ENCODE measurements around the gene CNR2.

The CNR2 gene

GRCh38 chr1:23895993-23896392, 17.2 kb downstream of the CNR2 start:
- ATAC-seq (ENCODE audit: low read depth), result no peak

GRCh38 chr1:23895082-23895481, 18.1 kb downstream of the CNR2 start:
- Histone ChIP-seq H3K4me1 (ENCODE audit: insufficient read depth, poor library complexity, severe bottlenecking) (no peaks in the 10 kb centered on the region), H3K4me3 (ENCODE audit: severe bottlenecking) (no peak overlapping the region), H3K9me3 (ENCODE audit: severe bottlenecking) (no peaks in the 10 kb centered on the region), H3K27ac (ENCODE audit: poor library complexity, severe bottlenecking) (no peak overlapping the region), H3K36me3 (ENCODE audit: low read depth) (no peaks in the 10 kb centered on the region), H3K27me3 (ENCODE audit: insufficient read depth, poor library complexity, severe bottlenecking) (no peaks in the 10 kb centered on the region)
- ATAC-seq (ENCODE audit: low read depth) (no peak), DNase-seq (ENCODE audit: low spot score) (no peak)
- no peak for TF ChIP-seq CTCF (IDR thresholded peaks at IDR 0.05; ENCODE audit: poor library complexity, severe bottlenecking)

More at GRCh38 chr1:23895993-23896392, 17.2 kb downstream of the CNR2 start:
- H3K4me3 ChIP-seq (ENCODE audit: severe bottlenecking), result no peak overlapping the region
- TF ChIP-seq CTCF (IDR thresholded peaks at IDR 0.05; ENCODE audit: poor library complexity, severe bottlenecking), result no peak
- no peaks in the 10 kb centered on the region for H3K36me3 ChIP-seq (ENCODE audit: low read depth)
- no peak for DNase-seq (ENCODE audit: low spot score)
- H3K27me3 ChIP-seq (ENCODE audit: insufficient read depth, poor library complexity, severe bottlenecking), result no peaks in the 10 kb centered on the region
- H3K9me3 ChIP-seq (ENCODE audit: severe bottlenecking), result no peaks in the 10 kb centered on the region
- no peak overlapping the region for H3K27ac ChIP-seq (ENCODE audit: poor library complexity, severe bottlenecking)
- H3K4me1 ChIP-seq (ENCODE audit: insufficient read depth, poor library complexity, severe bottlenecking), result no peaks in the 10 kb centered on the region

GRCh38 chr1:23889074-23889473, 24.1 kb downstream of the CNR2 start:
- Histone ChIP-seq H3K9me3 (ENCODE audit: severe bottlenecking) (no peaks in the 10 kb centered on the region), H3K4me1 (ENCODE audit: insufficient read depth, poor library complexity, severe bottlenecking) (no peaks in the 10 kb centered on the region), H3K27ac (ENCODE audit: poor library complexity, severe bottlenecking) (no peak overlapping the region), H3K4me3 (ENCODE audit: severe bottlenecking) (no peak overlapping the region), H3K27me3 (ENCODE audit: insufficient read depth, poor library complexity, severe bottlenecking) (no peaks in the 10 kb centered on the region), H3K36me3 (ENCODE audit: low read depth) (no peaks in the 10 kb centered on the region)
- no peak for TF ChIP-seq CTCF (IDR thresholded peaks at IDR 0.05; ENCODE audit: poor library complexity, severe bottlenecking)
- DNase-seq (ENCODE audit: low spot score) (no peak), ATAC-seq (ENCODE audit: low read depth) (no peak)

GRCh38 chr1:23885222-23885621, 27.9 kb downstream of the CNR2 start:
- Histone ChIP-seq H3K27ac (ENCODE audit: poor library complexity, severe bottlenecking) (no peak overlapping the region), H3K27me3 (ENCODE audit: insufficient read depth, poor library complexity, severe bottlenecking) (no peaks in the 10 kb centered on the region), H3K9me3 (ENCODE audit: severe bottlenecking) (no peaks in the 10 kb centered on the region), H3K4me3 (ENCODE audit: severe bottlenecking) (no peak overlapping the region), H3K4me1 (ENCODE audit: insufficient read depth, poor library complexity, severe bottlenecking) (no peaks in the 10 kb centered on the region), H3K36me3 (ENCODE audit: low read depth) (no peaks in the 10 kb centered on the region)
- TF ChIP-seq CTCF (IDR thresholded peaks at IDR 0.05; ENCODE audit: poor library complexity, severe bottlenecking), result no peak
- ATAC-seq (ENCODE audit: low read depth) (no peak), DNase-seq (ENCODE audit: low spot score) (no peak)

- H3K36me3 ChIP-seq (ENCODE audit: low read depth), result no peaks in the 10 kb centered on the region
- no peaks in the 10 kb centered on the region for H3K4me1 ChIP-seq (ENCODE audit: insufficient read depth, poor library complexity, severe bottlenecking)
- no peak for DNase-seq (ENCODE audit: low spot score)
- no peak for TF ChIP-seq CTCF (IDR thresholded peaks at IDR 0.05; ENCODE audit: poor library complexity, severe bottlenecking)
- peaks cover 15% of the 10 kb centered on the region for H3K9me3 ChIP-seq (ENCODE audit: severe bottlenecking)
- no peaks in the 10 kb centered on the region for H3K27me3 ChIP-seq (ENCODE audit: insufficient read depth, poor library complexity, severe bottlenecking)
- no peak overlapping the region for H3K27ac ChIP-seq (ENCODE audit: poor library complexity, severe bottlenecking)
- H3K4me3 ChIP-seq (ENCODE audit: severe bottlenecking), result no peak overlapping the region
- no peak for ATAC-seq (ENCODE audit: low read depth)
Observed at GRCh38 chr1:23882746-23883145, 30.4 kb downstream of the CNR2 start.

Data from RWPE2 (cell line).